ENCODE data around the gene ZNF428.

GRCh38 chr19:43633520-43633919, 14.1 kb upstream of the ZNF428 start:
- TF ChIP-seq POLR2A (IDR thresholded peaks at IDR 0.05) (no peak), CTCF (IDR thresholded peaks at IDR 0.05) (no peak)

Measured in thyroid gland (tissue), 4 donors.